Calu3 (cell line): ENCODE data around the gene ADTRP. TPM values are rescaled to one million over a fixed set of nuclear protein-coding genes. Genes with fewer than 3 reads are reported as not detected.

ENCODE experiments used
- BruUV-seq: library from RNA; stranded (reverse); fragments of 400-500 nt; replicated peaks from 2 replicates; lab custom pipeline; 2021; lab: Mats Ljungman, UMichigan
- CTCF ChIA-PET: fragments of 300-600 bp; sonication (Branson Sonifier 250); formaldehyde crosslinking; loops from one replicate; lab custom pipeline; 2022; ENCODE audit warnings: antibody characterized with exemption; lab: Charles Lee
- DNase-seq: peaks from one replicate; pipeline ENCODE4 v3.0.0; 2022
- H3K27ac Mint-ChIP-seq: one replicate; pipeline ENCODE4 v1.8.0; 2022; ENCODE audit warnings: mixed read lengths; ENCODE audit not compliant: unreplicated experiment
- H3K27me3 Mint-ChIP-seq: one replicate; pipeline ENCODE4 v1.8.0; 2022; ENCODE audit warnings: mixed read lengths; ENCODE audit not compliant: unreplicated experiment
- H3K36me3 Mint-ChIP-seq: one replicate; pipeline ENCODE4 v1.8.0; 2022; ENCODE audit warnings: mild to moderate bottlenecking, moderate library complexity, mixed read lengths; ENCODE audit not compliant: insufficient read depth, unreplicated experiment
- H3K4me1 Mint-ChIP-seq: one replicate; pipeline ENCODE4 v1.8.0; 2022; ENCODE audit warnings: mild to moderate bottlenecking, low read depth, mixed read lengths; ENCODE audit not compliant: unreplicated experiment
- H3K4me3 Mint-ChIP-seq: one replicate; pipeline ENCODE4 v1.8.0; 2022; ENCODE audit warnings: mild to moderate bottlenecking, low read depth, moderate library complexity, mixed read lengths; ENCODE audit not compliant: unreplicated experiment
- H3K9me3 Mint-ChIP-seq: one replicate; pipeline ENCODE4 v1.8.0; 2022; ENCODE audit warnings: low read depth, mixed read lengths; ENCODE audit not compliant: unreplicated experiment
- CTCF ChIP-seq: fragments of 200-600 bp; IDR thresholded peaks from one replicate; pipeline ENCODE4 v1.8.0; 2022; ENCODE audit warnings: antibody characterized with exemption; ENCODE audit not compliant: unreplicated experiment
- intact Hi-C: fragments of 100-400 bp; cut with micrococcal nuclease; formaldehyde crosslinking; loops from one replicate; pipeline ENCODE4 v1.10.0; 2022; ENCODE audit not compliant: unreplicated experiment
- total RNA-seq: library from RNA; stranded (reverse); gene quantifications from 2 replicates; pipeline ENCODE4 v1.2.3, GENCODE V29; 2022

ADTRP gene
- total RNA-seq, 1 experiment from 2014 or later: 0.54 TPM

GRCh38 chr6:11672669-11673068, 105.9 kb downstream of the ADTRP start:
- no peak overlapping the region for H3K27ac Mint-ChIP-seq

GRCh38 chr6:11672256-11672655, 106.3 kb downstream of the ADTRP start:
- CTCF ChIA-PET: no interaction called here

More at GRCh38 chr6:11672669-11673068, 105.9 kb downstream of the ADTRP start:
- no TSS peak for BruUV-seq
- Mint-ChIP-seq H3K27me3 (no peaks in the 10 kb centered on the region), H3K36me3 (no peaks in the 10 kb centered on the region), H3K4me3 (no peak overlapping the region), H3K9me3 (no peaks in the 10 kb centered on the region), H3K4me1 (no peaks in the 10 kb centered on the region)
- intact Hi-C loops: no loop called here
- no peak for DNase-seq
- TF ChIP-seq CTCF: no peak
- CTCF ChIA-PET: no interaction called here

GRCh38 chr6:11669696-11670095, 108.9 kb downstream of the ADTRP start:
- H3K36me3 Mint-ChIP-seq: no peaks in the 10 kb centered on the region
- no peak overlapping the region for H3K27ac Mint-ChIP-seq
- no peak for TF ChIP-seq CTCF
- intact Hi-C loops: no loop called here
- H3K4me1 Mint-ChIP-seq: no peaks in the 10 kb centered on the region
- CTCF ChIA-PET: no interaction called here
- no peaks in the 10 kb centered on the region for H3K27me3 Mint-ChIP-seq
- H3K9me3 Mint-ChIP-seq: no peaks in the 10 kb centered on the region
- no TSS peak for BruUV-seq
- no peak overlapping the region for H3K4me3 Mint-ChIP-seq
- DNase-seq: no peak

More at GRCh38 chr6:11672256-11672655, 106.3 kb downstream of the ADTRP start:
- DNase-seq: no peak
- no peaks in the 10 kb centered on the region for H3K9me3 Mint-ChIP-seq
- H3K4me3 Mint-ChIP-seq: no peak overlapping the region
- H3K27me3 Mint-ChIP-seq: no peaks in the 10 kb centered on the region
- no peak overlapping the region for H3K27ac Mint-ChIP-seq
- intact Hi-C loops: no loop called here
- no peaks in the 10 kb centered on the region for H3K36me3 Mint-ChIP-seq
- TF ChIP-seq CTCF: no peak
- no TSS peak for BruUV-seq
- no peaks in the 10 kb centered on the region for H3K4me1 Mint-ChIP-seq

- intact Hi-C loops: no loop called here
- CTCF ChIA-PET: no interaction called here
- DNase-seq: no peak
- Mint-ChIP-seq H3K9me3 (no peaks in the 10 kb centered on the region), H3K27me3 (no peaks in the 10 kb centered on the region), H3K36me3 (no peaks in the 10 kb centered on the region), H3K4me1 (no peaks in the 10 kb centered on the region), H3K27ac (no peak overlapping the region), H3K4me3 (no peak overlapping the region)
- no TSS peak for BruUV-seq
- TF ChIP-seq CTCF: no peak
These were observed 110.1 kb downstream of the ADTRP start for GRCh38 chr6:11668455-11668854.
